Measurements from ENCODE around the gene PSMD8.

DNA sequence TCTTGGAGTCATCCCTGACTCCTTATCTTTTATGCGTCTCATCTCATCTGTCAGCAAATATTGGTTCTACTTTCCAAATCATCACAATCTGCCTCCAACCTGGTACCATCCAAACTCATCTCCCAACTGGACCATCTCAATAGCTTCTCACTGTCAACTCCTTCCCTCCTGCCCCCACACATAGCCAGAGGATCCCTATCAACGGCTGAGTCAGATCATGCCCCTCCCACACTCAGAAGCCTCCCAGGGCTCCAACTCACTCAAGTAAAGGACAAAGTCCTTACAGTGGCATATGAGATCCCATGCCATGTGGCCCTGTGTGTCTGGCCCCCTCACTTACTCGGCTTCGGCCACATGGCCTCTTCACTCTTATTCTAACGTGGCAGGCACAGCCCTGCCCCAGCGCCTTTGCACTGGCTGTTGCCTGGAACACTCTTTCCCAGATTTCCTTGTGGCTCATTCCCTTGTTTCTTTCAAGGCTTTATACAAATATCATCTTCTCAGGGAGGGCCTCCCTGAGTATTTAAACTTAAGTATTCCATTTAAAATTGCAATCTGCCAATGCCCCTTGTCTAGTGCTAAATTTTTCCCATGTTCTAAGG, 18.4 kb downstream of the PSMD8 start:
- TF ChIP-seq POLR2AphosphoS5 (IDR thresholded peaks at IDR 0.05; ENCODE audit: low read depth, low read length) (no peak), POLR2A (IDR thresholded peaks at IDR 0.05; ENCODE audit: low read depth, low read length) (no peak)

Data from GM12892 (cell line).